Breast epithelium (tissue), 3 donors: ENCODE data around the gene IL20RB.
"Not testable (repeated sequence)": the region's sequence is repeated elsewhere in the genome, so short reads cannot be mapped to it uniquely, and the experiment has no call there.

ENCODE experiments used
- POLR2A ChIP-seq: fragments of 450-650 bp; IDR thresholded peaks from one replicate; pipeline ENCODE4 v1.6.1; 2016; ENCODE audit warnings: antibody characterized with exemption, mild to moderate bottlenecking, moderate library complexity
- POLR2AphosphoS5 ChIP-seq, 3 donors: sonication (generic); formaldehyde crosslinking; IDR thresholded peaks; one replicate each; pipeline ENCODE4 v1.6.1; 2017; ENCODE audit warnings: antibody characterized with exemption in 3 of 3
- TF ChIP-seq, protein P1 (sequence below), 3 donors: fragments of 450-650 bp; IDR thresholded peaks; one replicate each; pipeline ENCODE4 v1.5.1; 2016 to 2017; ENCODE audit warnings: antibody characterized with exemption in 3 of 3, mild to moderate bottlenecking in 3 of 3, moderate library complexity in 3 of 3

GRCh38 chr3:137007376-137007775 is 49.6 kb downstream of the IL20RB start:
- not testable (repeated sequence) for TF ChIP-seq POLR2AphosphoS5 (IDR thresholded peaks at IDR 0.05); POLR2A
- TF ChIP-seq, protein P1, sequence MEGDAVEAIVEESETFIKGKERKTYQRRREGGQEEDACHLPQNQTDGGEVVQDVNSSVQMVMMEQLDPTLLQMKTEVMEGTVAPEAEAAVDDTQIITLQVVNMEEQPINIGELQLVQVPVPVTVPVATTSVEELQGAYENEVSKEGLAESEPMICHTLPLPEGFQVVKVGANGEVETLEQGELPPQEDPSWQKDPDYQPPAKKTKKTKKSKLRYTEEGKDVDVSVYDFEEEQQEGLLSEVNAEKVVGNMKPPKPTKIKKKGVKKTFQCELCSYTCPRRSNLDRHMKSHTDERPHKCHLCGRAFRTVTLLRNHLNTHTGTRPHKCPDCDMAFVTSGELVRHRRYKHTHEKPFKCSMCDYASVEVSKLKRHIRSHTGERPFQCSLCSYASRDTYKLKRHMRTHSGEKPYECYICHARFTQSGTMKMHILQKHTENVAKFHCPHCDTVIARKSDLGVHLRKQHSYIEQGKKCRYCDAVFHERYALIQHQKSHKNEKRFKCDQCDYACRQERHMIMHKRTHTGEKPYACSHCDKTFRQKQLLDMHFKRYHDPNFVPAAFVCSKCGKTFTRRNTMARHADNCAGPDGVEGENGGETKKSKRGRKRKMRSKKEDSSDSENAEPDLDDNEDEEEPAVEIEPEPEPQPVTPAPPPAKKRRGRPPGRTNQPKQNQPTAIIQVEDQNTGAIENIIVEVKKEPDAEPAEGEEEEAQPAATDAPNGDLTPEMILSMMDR (IDR thresholded peaks at IDR 0.05): not testable (repeated sequence)
